Activated T-cell treated with anti-CD3 and anti-CD28 coated beads, Interleukin-2, amount 50 U/mL, for 72 hours (primary cell): ENCODE measurements around the gene MAP6. TPM values are rescaled to one million over a fixed set of nuclear protein-coding genes. Genes with fewer than 3 reads are reported as not detected.

Experiments used
- ATAC-seq, 2 donors: fragments of 150-1000 bp; cut with Tn5 transposase; replicated peaks in 1 of 2; 2 replicates each; pipeline ENCODE4 v1.10.0; 2021; ENCODE audit warnings: moderate library complexity in 2 of 2, mild to moderate bottlenecking in 1 of 2
- DNase-seq, 2 donors: peaks; one replicate each; pipeline ENCODE4 v3.0.0; 2021 to 2022; ENCODE audit warnings: mixed read lengths in 1 of 2
- H3K27ac Mint-ChIP-seq: one replicate; pipeline ENCODE4 v1.8.0; 2022; ENCODE audit warnings: mild to moderate bottlenecking, moderate library complexity, mixed read lengths
- H3K27me3 Mint-ChIP-seq: one replicate; pipeline ENCODE4 v1.8.0; 2022; ENCODE audit warnings: low read depth, mixed read lengths
- H3K36me3 Mint-ChIP-seq, 2 donors: one replicate each; pipeline ENCODE4 v1.8.0; 2022; ENCODE audit warnings: mixed read lengths in 2 of 2, mild to moderate bottlenecking in 1 of 2; ENCODE audit not compliant: insufficient read depth in 2 of 2
- H3K4me1 Mint-ChIP-seq: one replicate; pipeline ENCODE4 v1.8.0; 2022; ENCODE audit warnings: low read depth, mixed read lengths
- H3K4me3 Mint-ChIP-seq, 2 donors: one replicate each; pipeline ENCODE4 v1.8.0; 2022; ENCODE audit warnings: mild to moderate bottlenecking in 2 of 2, mixed read lengths in 2 of 2, moderate library complexity in 2 of 2
- H3K9me3 Mint-ChIP-seq, 2 donors: one replicate each; pipeline ENCODE4 v1.8.0; 2022; ENCODE audit warnings: mixed read lengths in 2 of 2
- total RNA-seq, 2 donors: library from RNA; stranded (reverse); gene quantifications; one replicate each; pipeline ENCODE4 v1.2.3, GENCODE V29; 2022

Gene MAP6
- total RNA-seq, 2 donors from 2014 or later = 0.14 to 0.16 TPM

GRCh38 chr11:75633409-75634066 is 35.3 kb downstream of the MAP6 start:
- Mint-ChIP-seq H3K27ac (no peak overlapping the region), H3K27me3 (peaks cover 45% of the 10 kb centered on the region), H3K4me1 (no peaks in the 10 kb centered on the region), H3K9me3 (no peaks in the 10 kb centered on the region), H3K36me3 (no peaks in the 10 kb centered on the region), H3K4me3 (no peak overlapping the region)
- no peak for ATAC-seq
- DNase-seq = no peak

DNA sequence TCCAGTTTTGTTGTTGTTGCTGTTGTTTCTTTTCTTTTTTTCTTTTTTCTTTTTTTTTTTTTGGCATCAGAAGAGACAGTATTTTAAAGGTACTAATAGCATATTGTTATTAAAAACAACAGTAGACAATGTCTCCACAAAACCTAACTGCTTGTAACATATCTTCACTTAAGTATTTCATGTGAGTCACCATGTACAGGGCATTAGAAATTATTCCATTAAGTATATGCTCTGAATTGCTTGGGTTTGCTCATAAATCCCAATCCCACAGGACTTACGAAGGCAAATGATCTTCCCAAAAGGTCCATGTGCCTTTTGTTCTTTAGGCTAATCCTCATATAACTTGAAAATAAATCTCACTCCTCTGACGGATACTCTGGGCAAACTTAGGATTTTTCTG is 35.9 kb downstream of the MAP6 start:
- no peak for ATAC-seq
- Mint-ChIP-seq H3K27ac (no peak overlapping the region), H3K36me3 (no peaks in the 10 kb centered on the region), H3K9me3 (no peaks in the 10 kb centered on the region), H3K27me3 (peaks cover 42% of the 10 kb centered on the region), H3K4me3 (no peak overlapping the region), H3K4me1 (no peaks in the 10 kb centered on the region)
- DNase-seq = no peak

- no peaks in the 10 kb centered on the region for H3K9me3 Mint-ChIP-seq
Measured at GRCh38 chr11:75632450-75632849, 36.4 kb downstream of the MAP6 start.

DNA sequence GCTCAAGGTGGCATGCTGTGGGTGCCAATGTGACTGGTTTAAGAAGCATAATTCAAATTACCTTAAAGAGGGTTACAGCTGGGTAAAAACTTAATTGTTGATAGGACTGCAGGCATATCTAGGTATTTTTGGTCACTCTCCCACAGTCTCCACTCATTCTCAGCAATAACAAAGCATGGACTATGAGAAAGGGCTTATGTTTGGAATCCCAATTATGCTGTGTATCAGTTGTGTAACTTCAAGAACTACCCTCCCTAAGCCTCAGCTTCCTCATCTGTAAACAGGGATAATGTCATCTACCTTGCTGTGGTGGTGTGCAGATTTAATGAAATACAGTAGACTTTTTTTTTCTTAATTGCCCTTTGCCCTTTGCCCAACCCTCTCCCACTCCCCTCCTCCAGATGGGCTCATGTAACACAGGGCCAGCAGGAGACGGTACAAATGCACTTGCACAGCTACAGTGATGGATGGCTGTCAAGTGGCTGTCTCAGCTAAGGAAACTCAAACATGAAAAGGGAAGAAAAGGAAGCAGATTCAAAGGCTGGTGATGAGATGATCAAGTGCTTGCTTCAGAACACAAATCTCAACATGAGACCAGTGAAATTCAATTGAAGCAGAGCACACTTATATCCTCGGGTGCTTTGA is 37.6 kb downstream of the MAP6 start:
- H3K36me3 Mint-ChIP-seq = no peaks in the 10 kb centered on the region
- ATAC-seq = no peak
- no peaks in the 10 kb centered on the region for H3K9me3 Mint-ChIP-seq
- no peaks in the 10 kb centered on the region for H3K4me1 Mint-ChIP-seq
- DNase-seq = no peak
- no peak overlapping the region for H3K27ac Mint-ChIP-seq
- H3K4me3 Mint-ChIP-seq = no peak overlapping the region
- peaks cover 49% of the 10 kb centered on the region for H3K27me3 Mint-ChIP-seq

More at GRCh38 chr11:75632450-75632849, 36.4 kb downstream of the MAP6 start:
- Mint-ChIP-seq H3K27me3 (peaks cover 47% of the 10 kb centered on the region), H3K4me1 (no peaks in the 10 kb centered on the region), H3K27ac (no peak overlapping the region), H3K4me3 (no peak overlapping the region), H3K36me3 (no peaks in the 10 kb centered on the region)
- DNase-seq = no peak
- ATAC-seq = no peak

GRCh38 chr11:75627906-75628668 is 40.8 kb downstream of the MAP6 start:
- no peaks in the 10 kb centered on the region for H3K4me1 Mint-ChIP-seq
- no peak overlapping the region for H3K27ac Mint-ChIP-seq
- DNase-seq (no peak), ATAC-seq (no peak)
- H3K36me3 Mint-ChIP-seq = no peaks in the 10 kb centered on the region
- H3K9me3 Mint-ChIP-seq = no peaks in the 10 kb centered on the region
- peaks cover 36% of the 10 kb centered on the region for H3K27me3 Mint-ChIP-seq
- no peak overlapping the region for H3K4me3 Mint-ChIP-seq

- ATAC-seq = no peak
Measured at GRCh38 chr11:75626889-75627529, 41.8 kb downstream of the MAP6 start.

DNA sequence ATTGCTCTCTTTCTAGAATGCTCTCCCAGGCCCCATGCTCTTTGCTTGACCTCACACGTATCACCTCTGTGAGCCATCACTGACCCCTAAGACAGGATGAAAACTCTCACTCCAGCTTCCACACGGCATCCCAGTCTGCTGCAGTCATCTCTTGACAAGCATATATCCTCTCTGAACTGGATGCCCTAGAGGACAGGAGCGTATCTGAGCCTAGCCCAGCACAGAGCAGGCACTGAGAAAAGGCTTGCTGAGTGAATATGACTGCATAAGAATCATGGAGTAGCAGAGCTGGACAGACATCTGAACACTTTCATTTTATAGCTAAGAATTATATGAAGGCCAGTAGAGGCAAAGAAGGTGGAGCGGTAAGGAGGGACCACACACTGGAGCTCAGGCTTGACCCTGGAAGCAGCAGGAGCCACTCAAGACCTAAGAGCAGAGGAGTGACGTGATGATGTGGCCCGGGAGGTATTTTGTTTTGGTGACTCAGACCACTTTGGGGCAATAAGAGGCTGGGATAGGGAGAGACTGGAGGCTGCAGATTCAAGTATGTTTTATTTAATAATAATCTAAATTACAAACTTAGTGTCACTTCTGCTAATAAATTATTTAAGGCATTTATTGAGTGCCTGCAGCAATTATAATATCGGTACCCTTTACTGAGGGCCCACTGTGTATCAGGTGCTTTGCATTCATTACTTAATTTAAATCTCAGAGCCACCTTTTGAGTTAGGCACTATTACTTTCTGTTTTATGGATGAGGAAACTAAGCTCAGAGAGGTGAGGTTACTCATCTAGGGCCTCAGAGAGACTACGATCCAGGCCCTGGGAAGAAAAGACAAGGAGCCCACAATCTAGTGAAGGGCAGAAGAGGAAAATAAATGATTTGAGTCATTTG is 42.6 kb downstream of the MAP6 start:
- Mint-ChIP-seq H3K27me3 (peaks cover 20% of the 10 kb centered on the region), H3K4me3 (no peak overlapping the region), H3K4me1 (no peaks in the 10 kb centered on the region), H3K9me3 (no peaks in the 10 kb centered on the region), H3K36me3 (no peaks in the 10 kb centered on the region), H3K27ac (no peak overlapping the region)
- DNase-seq (no peak), ATAC-seq (no peak)

More at GRCh38 chr11:75626889-75627529, 41.8 kb downstream of the MAP6 start:
- H3K9me3 Mint-ChIP-seq = no peaks in the 10 kb centered on the region
- H3K27ac Mint-ChIP-seq = no peak overlapping the region
- H3K4me1 Mint-ChIP-seq = no peaks in the 10 kb centered on the region
- no peak for DNase-seq
- H3K36me3 Mint-ChIP-seq = no peaks in the 10 kb centered on the region
- H3K4me3 Mint-ChIP-seq = no peak overlapping the region
- H3K27me3 Mint-ChIP-seq = peaks cover 27% of the 10 kb centered on the region

GRCh38 chr11:75625021-75625420 is 43.8 kb downstream of the MAP6 start:
- Mint-ChIP-seq H3K27ac (no peak overlapping the region), H3K27me3 (peaks cover 13% of the 10 kb centered on the region), H3K9me3 (no peaks in the 10 kb centered on the region), H3K4me3 (no peak overlapping the region), H3K36me3 (no peaks in the 10 kb centered on the region), H3K4me1 (no peaks in the 10 kb centered on the region)
- no peak for ATAC-seq
- DNase-seq = no peak

- Mint-ChIP-seq H3K9me3 (no peaks in the 10 kb centered on the region), H3K4me1 (no peaks in the 10 kb centered on the region), H3K27me3 (peaks cover 13% of the 10 kb centered on the region), H3K36me3 (no peaks in the 10 kb centered on the region), H3K4me3 (no peak overlapping the region), H3K27ac (no peak overlapping the region)
- ATAC-seq (no peak), DNase-seq (no peak)
Measured at GRCh38 chr11:75616281-75616680, 52.6 kb downstream of the MAP6 start.

DNA sequence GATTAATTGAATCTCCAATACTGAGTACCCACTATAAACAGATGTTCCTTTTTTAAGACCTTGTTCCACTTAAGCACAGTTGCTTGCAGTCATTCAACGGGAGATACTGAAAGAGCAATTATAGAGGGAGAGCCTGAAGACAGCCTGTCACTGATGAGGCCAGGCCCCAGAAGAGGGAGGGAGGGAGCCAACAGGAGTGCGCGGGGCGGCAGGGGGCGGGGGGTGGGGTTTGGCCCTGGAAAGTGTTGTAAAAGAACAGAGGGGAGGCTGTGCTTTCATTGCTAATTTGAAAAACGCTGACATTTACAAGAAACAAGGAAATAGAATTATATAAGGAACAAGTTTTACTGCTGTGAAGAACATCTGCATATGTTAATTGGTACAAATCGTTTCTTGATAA is 53.1 kb downstream of the MAP6 start:
- no peaks in the 10 kb centered on the region for H3K9me3 Mint-ChIP-seq
- H3K27ac Mint-ChIP-seq = no peak overlapping the region
- H3K36me3 Mint-ChIP-seq = no peaks in the 10 kb centered on the region
- H3K27me3 Mint-ChIP-seq = peaks cover 13% of the 10 kb centered on the region
- DNase-seq (no peak), ATAC-seq (no peak)
- H3K4me1 Mint-ChIP-seq = no peaks in the 10 kb centered on the region
- H3K4me3 Mint-ChIP-seq = no peak overlapping the region

- no peak overlapping the region for H3K27ac Mint-ChIP-seq
- ATAC-seq (no peak), DNase-seq (no peak)
- no peak overlapping the region for H3K4me3 Mint-ChIP-seq
- H3K4me1 Mint-ChIP-seq = no peaks in the 10 kb centered on the region
- H3K27me3 Mint-ChIP-seq = peaks cover 14% of the 10 kb centered on the region
- H3K36me3 Mint-ChIP-seq = no peaks in the 10 kb centered on the region
- no peaks in the 10 kb centered on the region for H3K9me3 Mint-ChIP-seq
Measured at GRCh38 chr11:75611823-75612222, 57.0 kb downstream of the MAP6 start.

GRCh38 chr11:75606099-75606498 is 62.7 kb downstream of the MAP6 start:
- DNase-seq = no peak
- H3K9me3 Mint-ChIP-seq = no peaks in the 10 kb centered on the region
- ATAC-seq = no peak
- H3K27ac Mint-ChIP-seq = no peak overlapping the region
- H3K4me3 Mint-ChIP-seq = no peak overlapping the region
- no peaks in the 10 kb centered on the region for H3K36me3 Mint-ChIP-seq
- no peaks in the 10 kb centered on the region for H3K4me1 Mint-ChIP-seq
- peaks cover 37% of the 10 kb centered on the region for H3K27me3 Mint-ChIP-seq
